Measurements from ENCODE around the gene SEMA4B.

- TF ChIP-seq CTCF (IDR thresholded peaks at IDR 0.05; ENCODE audit: low read depth, low read length, poor library complexity, severe bottlenecking) = no peak
- no peak for TF ChIP-seq EZH2phosphoT487 (IDR thresholded peaks at IDR 0.05; ENCODE audit: borderline replicate concordance, low read length)
These were observed 10.4 kb upstream of the SEMA4B start for GRCh38 chr15:90190606-90191343.
